ENCODE data around the gene LGMN.

GRCh38 chr14:92737206-92737605 is 11.2 kb downstream of the LGMN start:
- TF ChIP-seq CTCF (conservative IDR thresholded peaks at IDR 0.05; ENCODE audit: low read length) = no peak
- TF ChIP-seq EZH2phosphoT487 (IDR thresholded peaks at IDR 0.05; ENCODE audit: borderline replicate concordance) = no peak
